Endothelial cell (in vitro differentiated cells): Measurements from ENCODE around the gene ACACA. TPM values are rescaled to one million over a fixed set of nuclear protein-coding genes. Genes with fewer than 3 reads are reported as not detected.

Source experiments
- DNase-seq: peaks from one replicate; pipeline ENCODE4 v3.0.0; 2021; ENCODE audit warnings: low spot score
- H3K27ac Mint-ChIP-seq: one replicate; pipeline ENCODE4 v1.8.0; 2021; ENCODE audit warnings: mixed read lengths, inconsistent platforms; ENCODE audit not compliant: unreplicated experiment
- H3K27me3 Mint-ChIP-seq: one replicate; pipeline ENCODE4 v1.8.0; 2021; ENCODE audit warnings: mild to moderate bottlenecking, moderate library complexity, mixed read lengths, inconsistent platforms; ENCODE audit not compliant: unreplicated experiment
- H3K36me3 Mint-ChIP-seq: one replicate; pipeline ENCODE4 v1.8.0; 2021; ENCODE audit warnings: mild to moderate bottlenecking, low read depth, mixed read lengths, inconsistent platforms; ENCODE audit not compliant: unreplicated experiment
- H3K4me1 Mint-ChIP-seq: one replicate; pipeline ENCODE4 v1.8.0; 2021; ENCODE audit warnings: mild to moderate bottlenecking, mixed read lengths, inconsistent platforms; ENCODE audit not compliant: unreplicated experiment
- H3K4me3 Mint-ChIP-seq: one replicate; pipeline ENCODE4 v1.8.0; 2021; ENCODE audit warnings: mild to moderate bottlenecking, mixed read lengths, inconsistent platforms; ENCODE audit not compliant: unreplicated experiment
- H3K9me3 Mint-ChIP-seq: one replicate; pipeline ENCODE4 v1.8.0; 2021; ENCODE audit warnings: mixed read lengths, inconsistent platforms; ENCODE audit not compliant: unreplicated experiment
- total RNA-seq: library from RNA; stranded (reverse); fragmentation: NEBNext Ultra II Directional; extraction: Animal tissue kit (Norgen Biotek cat#: 25700); gene quantifications from one replicate; pipeline ENCODE4 v1.2.1, GENCODE V29; 2021; ENCODE audit not compliant: unreplicated experiment
- TF ChIP-seq, protein P1 (sequence below): fragments of 200-600 bp; sonication (generic); IDR thresholded peaks from one replicate; pipeline ENCODE4 v1.5.0; 2021; ENCODE audit warnings: antibody characterized with exemption; ENCODE audit not compliant: unreplicated experiment

ACACA gene
- total RNA-seq, 1 donor from 2014 or later = 91.5 TPM

DNA sequence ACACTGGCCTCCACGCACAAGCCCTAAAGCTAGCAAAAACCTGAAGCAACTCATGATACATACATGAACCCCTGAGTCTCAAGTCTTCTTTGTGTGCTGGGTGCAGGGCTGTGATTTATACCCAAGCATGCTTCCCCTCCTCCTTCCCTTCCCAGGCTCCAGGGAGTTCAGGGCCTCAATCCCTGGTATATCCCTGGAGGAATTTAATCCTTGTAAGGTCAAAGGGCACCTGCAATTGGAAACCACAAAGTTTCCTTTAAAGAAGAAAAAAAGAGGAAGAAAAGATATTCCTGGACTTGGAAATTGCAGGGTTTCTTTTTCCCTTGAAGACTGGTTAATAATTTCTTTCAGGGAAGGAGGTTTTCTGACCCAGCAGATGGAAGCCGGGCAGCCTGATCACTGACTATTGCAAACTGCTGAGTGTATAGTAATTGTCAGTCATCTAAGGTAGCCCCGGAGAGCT is 275.6 kb downstream of the ACACA start:
- H3K9me3 Mint-ChIP-seq = no peaks in the 10 kb centered on the region
- H3K4me3 Mint-ChIP-seq = no peak overlapping the region
- DNase-seq = no peak

DNA sequence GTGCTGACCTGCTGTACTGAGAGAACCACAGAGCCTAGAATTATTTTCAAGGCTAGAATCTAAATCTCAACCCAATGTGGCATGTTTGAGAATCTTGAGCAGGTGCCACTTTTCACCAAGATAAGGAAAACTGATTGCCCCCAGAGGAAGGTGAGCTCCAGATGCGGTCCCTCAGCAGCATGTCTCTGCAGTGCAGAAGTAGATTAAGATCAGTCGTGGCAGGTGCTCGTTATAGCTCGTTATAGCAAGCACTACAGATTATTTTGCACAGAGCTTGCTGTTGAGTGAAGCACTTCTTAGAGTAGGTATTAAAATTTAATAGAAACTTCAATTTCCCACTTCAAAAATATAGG is 281.8 kb downstream of the ACACA start:
- TF ChIP-seq, protein P1, sequence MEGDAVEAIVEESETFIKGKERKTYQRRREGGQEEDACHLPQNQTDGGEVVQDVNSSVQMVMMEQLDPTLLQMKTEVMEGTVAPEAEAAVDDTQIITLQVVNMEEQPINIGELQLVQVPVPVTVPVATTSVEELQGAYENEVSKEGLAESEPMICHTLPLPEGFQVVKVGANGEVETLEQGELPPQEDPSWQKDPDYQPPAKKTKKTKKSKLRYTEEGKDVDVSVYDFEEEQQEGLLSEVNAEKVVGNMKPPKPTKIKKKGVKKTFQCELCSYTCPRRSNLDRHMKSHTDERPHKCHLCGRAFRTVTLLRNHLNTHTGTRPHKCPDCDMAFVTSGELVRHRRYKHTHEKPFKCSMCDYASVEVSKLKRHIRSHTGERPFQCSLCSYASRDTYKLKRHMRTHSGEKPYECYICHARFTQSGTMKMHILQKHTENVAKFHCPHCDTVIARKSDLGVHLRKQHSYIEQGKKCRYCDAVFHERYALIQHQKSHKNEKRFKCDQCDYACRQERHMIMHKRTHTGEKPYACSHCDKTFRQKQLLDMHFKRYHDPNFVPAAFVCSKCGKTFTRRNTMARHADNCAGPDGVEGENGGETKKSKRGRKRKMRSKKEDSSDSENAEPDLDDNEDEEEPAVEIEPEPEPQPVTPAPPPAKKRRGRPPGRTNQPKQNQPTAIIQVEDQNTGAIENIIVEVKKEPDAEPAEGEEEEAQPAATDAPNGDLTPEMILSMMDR = no peak
- no peak for DNase-seq
- Mint-ChIP-seq H3K27ac (no peak overlapping the region), H3K4me1 (peaks cover 6% of the 10 kb centered on the region), H3K4me3 (no peak overlapping the region), H3K27me3 (peaks cover 2% of the 10 kb centered on the region), H3K36me3 (peaks cover 26% of the 10 kb centered on the region), H3K9me3 (no peaks in the 10 kb centered on the region)

More for the DNA sequence above, 275.6 kb downstream of the ACACA start:
- H3K27me3 Mint-ChIP-seq = no peaks in the 10 kb centered on the region
- peaks cover 11% of the 10 kb centered on the region for H3K36me3 Mint-ChIP-seq
- peaks cover 39% of the 10 kb centered on the region for H3K4me1 Mint-ChIP-seq
- H3K27ac Mint-ChIP-seq = no peak overlapping the region
- TF ChIP-seq, protein P1 = no peak

DNA sequence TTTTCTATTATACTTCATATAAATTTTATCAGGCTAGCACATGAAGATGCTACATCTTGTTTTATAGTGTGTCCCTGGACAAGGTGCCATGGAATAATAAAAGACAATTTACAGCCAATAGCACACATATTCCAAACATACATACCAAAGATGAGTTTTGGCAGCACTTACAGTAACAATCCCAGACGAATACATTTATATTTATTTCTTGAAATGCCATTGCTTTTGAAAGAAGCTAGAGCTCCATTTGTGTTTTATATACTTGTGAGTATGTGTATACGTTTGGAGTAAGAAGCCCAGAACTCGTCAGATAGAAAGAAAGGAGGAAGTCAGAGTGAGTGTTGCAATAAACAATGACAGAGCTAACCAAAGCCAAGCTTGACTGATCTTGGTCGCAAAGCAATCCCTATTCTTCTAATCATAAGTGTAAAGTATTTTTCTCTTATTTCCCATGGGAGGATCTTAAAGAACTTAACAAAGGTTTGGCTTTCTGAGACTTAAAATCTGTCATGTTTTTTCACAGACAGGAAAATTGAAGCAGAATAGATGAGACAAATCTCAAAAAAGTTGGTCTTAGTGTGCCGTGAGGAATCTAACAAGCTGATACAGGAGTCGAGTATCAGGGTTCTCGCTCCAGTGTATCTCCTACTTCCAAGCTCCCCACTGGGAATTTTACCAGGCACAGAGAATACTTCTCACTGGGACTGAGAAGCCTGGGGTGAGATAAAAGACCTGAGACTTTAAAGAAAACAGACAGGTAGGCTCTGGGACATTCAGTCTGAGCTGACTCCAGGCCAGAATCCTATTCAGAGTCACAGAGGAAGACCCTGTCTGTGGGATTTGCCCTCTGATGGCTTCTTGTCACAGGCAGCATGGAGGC is 282.5 kb downstream of the ACACA start:
- no peaks in the 10 kb centered on the region for H3K9me3 Mint-ChIP-seq
- H3K36me3 Mint-ChIP-seq = peaks cover 24% of the 10 kb centered on the region
- peaks cover 2% of the 10 kb centered on the region for H3K27me3 Mint-ChIP-seq
- no peak overlapping the region for H3K4me3 Mint-ChIP-seq
- TF ChIP-seq, protein P1 = no peak
- no peak for DNase-seq
- no peak overlapping the region for H3K27ac Mint-ChIP-seq
- H3K4me1 Mint-ChIP-seq = peaks cover 9% of the 10 kb centered on the region

DNA sequence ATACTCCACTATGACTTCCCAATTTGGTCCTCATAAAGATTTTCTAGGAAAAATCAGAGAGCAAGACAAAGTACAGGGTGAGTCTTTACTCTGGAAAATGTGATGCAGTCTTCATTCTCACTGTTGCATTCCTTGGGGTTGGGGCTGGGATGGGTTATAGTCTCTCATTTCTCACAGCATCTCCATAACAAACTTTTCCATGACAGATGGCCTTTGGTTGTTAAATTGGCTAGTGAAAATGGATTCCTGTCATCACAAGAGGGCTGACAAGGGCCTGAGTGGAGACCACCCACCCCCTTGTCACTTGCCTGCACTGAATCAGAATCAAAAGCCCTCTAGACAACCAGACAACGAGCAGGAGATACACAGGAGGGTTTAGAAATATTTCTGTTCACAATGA is 283.2 kb downstream of the ACACA start:
- H3K4me1 Mint-ChIP-seq = peaks cover 9% of the 10 kb centered on the region
- H3K36me3 Mint-ChIP-seq = peaks cover 21% of the 10 kb centered on the region
- DNase-seq = no peak

More for the DNA sequence above, 283.2 kb downstream of the ACACA start:
- TF ChIP-seq, protein P1 = no peak
- Mint-ChIP-seq H3K4me3 (no peak overlapping the region), H3K27ac (no peak overlapping the region), H3K27me3 (peaks cover 2% of the 10 kb centered on the region), H3K9me3 (no peaks in the 10 kb centered on the region)
